Loucy (cell line): ENCODE results near the gene ARID4A.
"Not testable (repeated sequence)": the region's sequence is repeated elsewhere in the genome, so short reads cannot be mapped to it uniquely, and the experiment has no call there.

Experiments
- H2AFZ ChIP-seq: fragments of 200-600 bp; sonication (generic); 2 replicates; pipeline ENCODE4 v1.6.0; 2016; ENCODE audit warnings: antibody characterized with exemption, mild to moderate bottlenecking, low read length, moderate library complexity
- H3F3A ChIP-seq: fragments of 200-600 bp; 2 replicates; pipeline ENCODE4 v1.6.0; 2016; ENCODE audit warnings: antibody characterized with exemption, low read depth, mild to moderate bottlenecking
- H3K27me3 ChIP-seq: fragments of 200-600 bp; sonication (generic); 2 replicates; pipeline ENCODE4 v1.6.1; 2014; ENCODE audit warnings: low read length, mild to moderate bottlenecking; ENCODE audit not compliant: insufficient read depth, poor library complexity, severe bottlenecking
- H3K36me3 ChIP-seq: fragments of 200-600 bp; sonication (generic); 2 replicates; pipeline ENCODE4 v1.6.1; 2016; ENCODE audit warnings: low read length; ENCODE audit not compliant: insufficient read depth
- H3K4me1 ChIP-seq: fragments of 200-600 bp; sonication (generic); 2 replicates; pipeline ENCODE4 v1.5.1; 2014; ENCODE audit warnings: low read length, mild to moderate bottlenecking; ENCODE audit not compliant: insufficient read depth, poor library complexity, severe bottlenecking
- H3K4me2 ChIP-seq: fragments of 200-600 bp; sonication (generic); 2 replicates; pipeline ENCODE4 v1.6.0; 2014; ENCODE audit warnings: antibody characterized with exemption, low read length, low read depth, mild to moderate bottlenecking; ENCODE audit not compliant: poor library complexity, severe bottlenecking
- H3K4me3 ChIP-seq: fragments of 200-600 bp; sonication (generic); 2 replicates; pipeline ENCODE4 v1.5.1; 2014; ENCODE audit warnings: low read length, mild to moderate bottlenecking, mixed read lengths; ENCODE audit not compliant: poor library complexity, severe bottlenecking
- H3K79me2 ChIP-seq: fragments of 200-600 bp; sonication (generic); 2 replicates; pipeline ENCODE4 v1.6.1; 2014; ENCODE audit warnings: low read length; ENCODE audit not compliant: insufficient read depth
- H3K9ac ChIP-seq: fragments of 200-600 bp; sonication (generic); 2 replicates; pipeline ENCODE4 v1.6.0; 2014; ENCODE audit warnings: mild to moderate bottlenecking, low read depth, low read length, moderate library complexity; ENCODE audit not compliant: poor library complexity, severe bottlenecking
- H3K9me2 ChIP-seq: fragments of 200-600 bp; sonication (generic); replicated peaks from 2 replicates; pipeline ENCODE4 v1.6.1; 2016; ENCODE audit warnings: low read depth, low read length, mixed read lengths
- H3K9me3 ChIP-seq: fragments of 200-600 bp; sonication (generic); 2 replicates; pipeline ENCODE4 v1.6.1; 2014; ENCODE audit warnings: mild to moderate bottlenecking, antibody characterized with exemption, low read length, low read depth; ENCODE audit not compliant: insufficient read depth
- H4K20me1 ChIP-seq: fragments of 200-600 bp; sonication (generic); 2 replicates; pipeline ENCODE4 v1.6.0; 2014; ENCODE audit warnings: antibody characterized with exemption, low read length, mild to moderate bottlenecking; ENCODE audit not compliant: insufficient read depth, poor library complexity, severe bottlenecking
- CTCF ChIP-seq: fragments of 200-600 bp; sonication (generic); conservative IDR thresholded peaks from 2 replicates; pipeline ENCODE4 v1.5.1; 2014; ENCODE audit warnings: mild to moderate bottlenecking, antibody characterized with exemption, low read length
- EZH2phosphoT487 ChIP-seq: fragments of 200-600 bp; IDR thresholded peaks from 2 replicates; pipeline ENCODE4 v1.6.1; 2018; ENCODE audit warnings: antibody characterized with exemption, mild to moderate bottlenecking, moderate library complexity, borderline replicate concordance

The ARID4A gene

GRCh38 chr14:58327019-58327418, 28.7 kb downstream of the ARID4A start:
- Histone ChIP-seq H2AFZ (no peak overlapping the region), H3K9me3 (no peaks in the 10 kb centered on the region), H3K9me2 (no peaks in the 10 kb centered on the region), H3K79me2 (no peaks in the 10 kb centered on the region), H3F3A (peaks cover 3% of the 10 kb centered on the region; the same call in 1 of the 2 replicates), H3K4me3 (no peak overlapping the region), H3K27me3 (no peaks in the 10 kb centered on the region), H3K36me3 (peaks cover 74% of the 10 kb centered on the region), H3K4me2 (no peak overlapping the region), H3K4me1 (peaks cover 14% of the 10 kb centered on the region), H4K20me1 (no peaks in the 10 kb centered on the region), H3K9ac (no peak overlapping the region)
- TF ChIP-seq CTCF (no peak), EZH2phosphoT487 (no peak)

- Histone ChIP-seq H4K20me1 (no peaks in the 10 kb centered on the region), H2AFZ (no peak overlapping the region), H3K9me2 (no peaks in the 10 kb centered on the region), H3K79me2 (peaks cover 8% of the 10 kb centered on the region), H3K4me1 (peaks cover 14% of the 10 kb centered on the region), H3K27me3 (no peaks in the 10 kb centered on the region), H3K9ac (peak overlapping the region; percentile 47), H3K4me2 (peak overlapping the region; percentile 72), H3K36me3 (peaks cover 56% of the 10 kb centered on the region), H3K9me3 (no peaks in the 10 kb centered on the region), H3F3A (peaks cover 3% of the 10 kb centered on the region; the same call in 1 of the 2 replicates), H3K4me3 (peak overlapping the region; percentile 60)
- TF ChIP-seq EZH2phosphoT487: no peak
- TF ChIP-seq CTCF: no peak
These were observed 32.8 kb downstream of the ARID4A start for GRCh38 chr14:58331111-58331510.

- H3K79me2 ChIP-seq: peaks cover 8% of the 10 kb centered on the region
- peaks cover 3% of the 10 kb centered on the region; the same call in 1 of the 2 replicates for H3F3A ChIP-seq
- peaks cover 14% of the 10 kb centered on the region for H3K4me1 ChIP-seq
- peaks cover 53% of the 10 kb centered on the region for H3K36me3 ChIP-seq
- no peak overlapping the region for H3K4me3 ChIP-seq
- no peaks in the 10 kb centered on the region for H3K27me3 ChIP-seq
- H3K9ac ChIP-seq: no peak overlapping the region
- no peak overlapping the region for H3K4me2 ChIP-seq
- no peak overlapping the region for H2AFZ ChIP-seq
- H4K20me1 ChIP-seq: no peaks in the 10 kb centered on the region
- no peak for TF ChIP-seq CTCF
- no peaks in the 10 kb centered on the region for H3K9me2 ChIP-seq
- H3K9me3 ChIP-seq: no peaks in the 10 kb centered on the region
These were observed 34.2 kb downstream of the ARID4A start for GRCh38 chr14:58332561-58332960.

GRCh38 chr14:58339666-58340065, 41.3 kb downstream of the ARID4A start:
- H3K79me2 ChIP-seq, H3K9ac ChIP-seq, H4K20me1 ChIP-seq, H3K9me3 ChIP-seq, H3K4me3 ChIP-seq, H3K4me1 ChIP-seq, H3K4me2 ChIP-seq, H3F3A ChIP-seq, H2AFZ ChIP-seq, H3K9me2 ChIP-seq, H3K27me3 ChIP-seq: not testable (repeated sequence)
- H3K36me3 ChIP-seq: peaks cover 39% of the 10 kb centered on the region
